PC-9 (cell line): Measurements from ENCODE around the gene FNBP1L.

Experiments
- CTCF ChIP-seq: fragments of 200-600 bp; sonication (generic); conservative IDR thresholded peaks from 2 replicates; pipeline ENCODE4 v1.6.1; 2017; ENCODE audit warnings: mixed run types, antibody characterized with exemption, mild to moderate bottlenecking, moderate library complexity
- EZH2 ChIP-seq: fragments of 200-600 bp; sonication (generic); IDR thresholded peaks from 2 replicates; pipeline ENCODE4 v1.8.0; 2017; ENCODE audit warnings: antibody characterized with exemption, low read depth

- TF ChIP-seq CTCF, result no peak
- no peak for TF ChIP-seq EZH2
These were observed 154.2 kb downstream of the FNBP1L start for GRCh38 chr1:93602101-93602500.
